Skeletal muscle cell (primary cell): ENCODE data around the gene TLE3.

Source experiments
- DNase-seq: peaks from one replicate; pipeline ENCODE4 v3.0.0-alpha.2; 2010; ENCODE audit warnings: low read depth
- H3K4me3 ChIP-seq: 2 replicates; pipeline ENCODE4 v1.5.1; 2011; ENCODE audit warnings: low read depth, mild to moderate bottlenecking, control low read depth, low read length, moderate library complexity

The TLE3 gene

GRCh38 chr15:70068783-70069565 is 28.7 kb downstream of the TLE3 start:
- DNase-seq, result no peak
- no peak overlapping the region for H3K4me3 ChIP-seq

GRCh38 chr15:70067681-70068080 is 30.0 kb downstream of the TLE3 start:
- no peak for DNase-seq
- H3K4me3 ChIP-seq, result no peak overlapping the region

- H3K4me3 ChIP-seq, result no peak overlapping the region
- no peak for DNase-seq
Measured at GRCh38 chr15:70067011-70067410, 30.7 kb downstream of the TLE3 start.

GRCh38 chr15:70066447-70066846 is 31.3 kb downstream of the TLE3 start:
- no peak overlapping the region for H3K4me3 ChIP-seq
- DNase-seq, result peak; percentile 43

- no peak for DNase-seq
- H3K4me3 ChIP-seq, result no peak overlapping the region
Measured at GRCh38 chr15:70066004-70066403, 31.7 kb downstream of the TLE3 start.

DNA sequence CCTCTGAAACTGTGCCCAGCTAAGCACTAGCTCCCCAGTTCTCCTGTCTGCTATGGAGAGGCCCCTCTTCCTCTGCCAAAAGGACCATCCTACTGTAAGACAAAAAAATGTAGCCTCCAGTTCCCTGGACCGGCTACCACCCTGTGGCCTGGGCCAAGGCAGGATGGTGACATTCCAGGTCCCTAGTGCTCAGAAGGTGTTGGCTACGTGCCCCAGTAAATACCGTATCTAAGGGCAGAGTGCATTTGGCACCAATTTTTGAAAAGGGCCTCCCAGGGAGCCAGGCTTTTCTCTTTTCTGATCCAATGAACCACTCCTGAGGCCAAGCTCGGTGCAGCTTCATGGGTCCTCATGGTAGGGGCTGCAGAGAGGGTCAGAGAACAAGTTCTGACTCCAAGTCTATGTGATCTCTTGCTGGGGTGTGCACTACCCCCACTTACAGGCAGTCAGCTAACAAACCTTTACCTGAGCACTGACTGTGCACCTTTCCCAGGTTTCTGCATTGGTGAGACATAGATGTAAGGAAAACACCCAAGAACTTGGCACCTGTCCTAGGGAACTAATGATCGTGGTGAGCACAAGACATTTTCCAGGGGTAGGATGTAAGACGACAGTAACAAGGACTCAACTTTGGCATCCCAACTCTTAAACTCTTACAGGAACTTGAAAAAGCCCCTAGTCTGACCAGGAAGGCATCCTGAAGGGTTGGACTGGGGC is 32.6 kb downstream of the TLE3 start:
- H3K4me3 ChIP-seq, result no peak overlapping the region
- no peak for DNase-seq

GRCh38 chr15:70064441-70064840 is 33.3 kb downstream of the TLE3 start:
- no peak overlapping the region for H3K4me3 ChIP-seq
- DNase-seq, result no peak

GRCh38 chr15:70063980-70064379 is 33.7 kb downstream of the TLE3 start:
- DNase-seq, result no peak
- H3K4me3 ChIP-seq, result no peak overlapping the region

DNA sequence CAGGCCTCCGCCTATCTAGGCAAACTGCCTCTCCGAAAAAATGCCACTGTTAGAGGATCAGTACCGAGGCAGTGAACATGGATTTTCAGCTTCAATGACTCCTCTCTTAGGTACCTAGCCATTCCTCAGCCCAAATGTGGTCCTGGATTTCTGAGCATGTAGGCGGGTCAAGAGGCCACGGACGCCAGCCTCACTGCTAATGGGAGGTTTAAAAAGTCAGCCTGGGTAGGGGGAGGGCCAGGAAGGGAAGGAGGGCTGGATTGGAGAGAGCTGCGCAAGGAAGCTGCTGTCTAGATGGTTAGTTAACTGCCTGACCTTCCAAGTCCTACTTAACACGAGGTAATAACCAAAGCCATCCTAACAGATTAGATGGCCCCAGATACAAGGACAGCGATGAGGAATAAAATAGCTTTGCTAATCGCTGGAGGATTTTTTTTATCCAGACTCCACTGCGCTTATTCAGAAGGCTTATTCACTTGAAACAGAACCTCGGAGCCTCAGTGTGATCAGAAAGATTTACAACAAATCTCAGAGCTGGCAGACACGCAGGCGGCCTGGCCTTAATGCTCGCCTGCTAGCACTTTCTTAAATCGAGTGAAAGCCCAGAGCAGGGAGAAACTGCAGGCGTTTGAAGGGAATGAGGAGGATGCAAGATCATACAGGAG is 34.3 kb downstream of the TLE3 start:
- no peak overlapping the region for H3K4me3 ChIP-seq
- DNase-seq, result no peak

- peak overlapping the region; percentile 5 for H3K4me3 ChIP-seq
- DNase-seq, result peak; percentile 94
Measured at GRCh38 chr15:70062321-70062956, 35.3 kb downstream of the TLE3 start.

DNA sequence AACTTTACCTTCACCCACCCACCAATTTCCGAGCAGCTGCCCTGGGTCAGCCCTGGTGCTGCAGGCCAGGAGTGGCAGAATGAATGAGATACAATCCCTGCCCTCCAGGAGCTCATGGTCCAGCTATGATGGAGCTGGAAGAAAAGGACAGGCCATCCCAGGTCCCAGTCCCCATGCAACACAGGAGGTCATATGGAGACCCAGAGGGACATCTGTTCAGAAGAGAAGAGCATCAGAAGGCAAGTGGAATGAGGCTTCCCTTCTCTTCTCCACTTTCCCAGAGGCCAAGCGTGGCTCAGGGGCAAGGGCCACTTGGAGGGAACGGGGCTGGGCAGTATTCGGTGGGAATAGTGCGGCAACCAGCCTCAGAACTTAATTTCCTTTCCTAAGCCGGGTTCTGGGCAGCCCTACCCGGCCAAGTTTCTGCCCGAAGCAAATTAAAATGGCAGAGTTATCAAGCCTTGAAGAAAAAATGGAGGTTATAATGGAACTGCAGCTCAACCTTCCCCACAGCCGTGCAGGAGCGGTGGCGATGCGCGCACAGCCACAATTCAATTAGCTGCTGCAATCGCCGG is 35.9 kb downstream of the TLE3 start:
- no peak for DNase-seq
- peak overlapping the region; percentile 5 for H3K4me3 ChIP-seq

DNA sequence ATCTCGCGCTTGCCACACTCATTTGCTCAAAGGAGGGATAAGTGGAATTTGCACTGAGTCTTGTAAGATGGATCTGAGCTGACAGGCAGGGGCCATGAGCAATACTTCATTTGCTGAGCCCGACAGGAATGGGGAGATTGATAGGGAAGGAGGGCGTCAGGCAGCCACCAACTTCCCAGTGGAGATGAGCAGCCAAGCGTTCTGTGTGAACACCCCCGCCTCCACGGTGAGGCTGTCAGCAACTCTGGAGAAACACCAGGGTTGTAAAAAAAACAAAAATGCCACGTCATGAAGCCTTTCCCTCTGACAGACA is 36.8 kb downstream of the TLE3 start:
- no peak for DNase-seq
- H3K4me3 ChIP-seq, result no peak overlapping the region

GRCh38 chr15:70060214-70060992 is 37.3 kb downstream of the TLE3 start:
- H3K4me3 ChIP-seq, result no peak overlapping the region
- DNase-seq, result no peak

DNA sequence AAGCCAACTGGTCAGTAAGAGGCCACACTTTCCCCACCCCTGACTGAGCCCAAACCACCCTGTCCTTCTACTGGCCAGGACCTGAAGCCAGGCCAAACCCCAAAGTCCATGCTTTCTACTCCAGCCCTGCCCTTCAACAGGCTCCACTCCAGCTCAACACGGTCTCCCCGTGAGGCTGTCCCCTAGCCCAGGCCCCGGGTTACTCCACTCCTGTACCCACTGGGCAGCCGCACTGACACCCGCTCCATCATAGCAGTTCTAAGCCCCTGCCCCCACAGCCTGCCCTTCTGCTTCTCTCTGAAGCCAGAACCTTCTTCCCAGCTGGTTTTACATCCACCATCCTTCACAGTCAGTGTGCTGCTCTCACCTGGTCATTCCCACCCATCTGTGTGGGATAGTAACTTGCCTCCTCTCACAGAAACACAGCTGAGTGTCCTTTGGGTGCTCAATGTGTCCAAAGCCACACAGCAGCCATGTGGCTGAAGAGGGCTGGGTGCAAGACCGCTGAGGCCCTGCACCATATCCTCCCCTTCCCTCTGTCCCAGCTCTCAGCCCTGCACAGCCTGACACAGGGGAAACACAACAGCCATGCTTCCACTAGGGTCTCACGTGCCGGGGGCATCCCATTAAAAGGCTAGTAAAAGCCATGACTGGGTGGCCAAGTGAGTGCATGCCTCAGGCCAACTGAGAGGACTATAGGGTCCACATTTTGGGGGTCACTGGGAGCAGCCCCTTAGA is 38.1 kb downstream of the TLE3 start:
- DNase-seq, result no peak
- H3K4me3 ChIP-seq, result no peak overlapping the region

DNA sequence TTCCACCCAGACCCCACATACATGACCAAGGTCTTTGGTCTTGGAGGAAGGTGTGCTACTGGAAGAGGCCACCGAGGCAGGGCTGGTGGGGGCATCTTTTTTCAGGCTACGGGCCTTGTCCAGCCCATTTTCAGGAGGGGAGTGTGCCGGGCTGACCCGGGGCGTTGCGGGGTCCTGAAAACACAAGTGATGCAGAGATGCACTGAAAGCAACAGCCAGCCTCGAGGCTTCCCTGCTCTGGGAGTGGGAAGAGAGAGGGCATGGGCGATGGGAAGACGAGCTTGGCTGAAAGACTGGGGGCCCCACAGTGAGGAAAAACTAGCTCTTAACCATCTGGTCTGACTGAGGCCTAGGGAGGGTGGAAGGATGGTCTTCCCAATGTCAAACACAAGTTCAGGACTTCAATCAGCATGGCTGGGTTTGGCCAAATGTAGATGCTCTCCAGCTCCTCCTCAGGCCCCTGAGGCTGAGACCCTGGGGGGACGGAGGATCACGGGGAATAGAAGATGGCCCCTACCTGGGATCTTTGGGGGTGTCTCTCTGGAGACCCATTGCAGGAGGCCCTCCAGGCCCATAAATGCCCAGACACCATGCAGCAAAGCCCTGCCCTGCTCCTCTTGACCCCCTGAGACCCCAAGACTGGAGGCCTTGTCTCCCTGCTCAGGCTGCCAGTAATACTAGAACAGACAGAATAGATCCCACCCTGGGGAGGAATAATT is 38.9 kb downstream of the TLE3 start:
- H3K4me3 ChIP-seq, result no peak overlapping the region
- no peak for DNase-seq

DNA sequence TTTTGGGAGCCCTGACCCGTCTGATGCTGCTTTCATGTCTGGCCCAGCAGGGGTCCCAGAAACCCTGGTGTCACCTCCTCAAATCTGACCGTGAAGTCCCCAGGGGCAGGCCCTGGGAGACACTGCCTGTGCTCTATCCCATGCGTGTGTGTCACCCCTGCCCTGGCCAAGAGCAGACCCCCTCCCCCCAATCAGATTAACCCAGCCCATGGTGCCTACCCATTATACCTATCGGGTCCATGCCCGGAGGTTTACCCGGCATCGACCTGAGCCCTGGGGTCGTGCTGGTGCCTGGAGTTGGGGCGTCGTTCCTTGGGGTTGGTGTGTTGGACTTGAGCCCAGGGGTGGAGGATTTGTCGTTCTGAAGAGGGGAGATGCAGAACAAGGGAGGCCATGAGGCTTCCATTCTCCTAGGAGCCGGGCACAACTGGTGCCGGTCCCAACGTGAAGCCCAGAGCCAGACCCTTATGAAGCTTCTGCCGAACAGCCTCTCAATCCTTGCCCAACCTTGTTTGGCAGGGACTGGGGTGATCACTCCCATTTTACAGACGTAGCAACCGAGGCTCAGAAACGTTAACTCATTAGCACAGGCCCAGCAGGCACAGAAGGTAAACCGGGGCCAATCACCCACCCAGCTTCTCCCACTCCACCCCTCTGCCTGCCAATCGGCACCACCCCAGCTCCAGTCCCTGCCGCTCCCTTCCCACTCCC is 39.6 kb downstream of the TLE3 start:
- DNase-seq, result no peak
- H3K4me3 ChIP-seq, result no peak overlapping the region

DNA sequence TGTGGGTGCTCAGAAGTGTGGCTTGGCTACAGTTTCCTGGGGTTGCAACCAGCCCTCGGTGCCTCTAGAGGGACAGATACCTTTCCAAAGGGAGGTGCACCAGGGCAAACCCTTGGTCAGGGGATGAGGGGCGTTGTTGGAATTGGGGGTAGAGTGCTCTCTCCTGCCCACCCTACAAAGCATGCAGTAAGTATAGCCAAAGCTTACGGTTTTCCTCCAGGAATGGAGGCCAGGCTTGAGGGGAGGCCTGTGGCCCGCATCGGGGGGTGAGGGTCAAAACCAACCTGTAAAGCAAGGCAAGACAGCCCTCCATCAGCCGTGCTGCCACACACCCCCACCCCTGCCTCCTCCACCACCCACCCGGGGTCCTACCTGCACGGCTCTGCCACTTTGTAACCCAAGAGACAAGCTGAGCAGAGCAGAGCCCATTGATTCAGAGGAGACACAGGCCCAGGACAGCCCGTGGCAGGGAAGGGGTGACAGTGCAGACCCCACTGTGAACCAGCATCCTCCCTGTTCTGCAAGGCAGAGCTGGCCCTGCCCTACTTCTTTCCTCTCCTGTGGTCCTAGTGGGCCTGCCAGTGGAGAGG is 41.5 kb downstream of the TLE3 start:
- no peak for DNase-seq
- H3K4me3 ChIP-seq, result no peak overlapping the region
